SK-N-MC (cell line): ENCODE data around the gene PANK1.

Source experiments
- EZH2 ChIP-seq: fragments of 200-600 bp; sonication (generic); IDR thresholded peaks from one replicate; pipeline ENCODE4 v1.6.1; 2017; ENCODE audit warnings: antibody characterized with exemption
- POLR2AphosphoS5 ChIP-seq: IDR thresholded peaks from 2 replicates; pipeline ENCODE4 v1.6.1; 2012; ENCODE audit warnings: mild to moderate bottlenecking, low read depth, low read length, borderline replicate concordance

DNA sequence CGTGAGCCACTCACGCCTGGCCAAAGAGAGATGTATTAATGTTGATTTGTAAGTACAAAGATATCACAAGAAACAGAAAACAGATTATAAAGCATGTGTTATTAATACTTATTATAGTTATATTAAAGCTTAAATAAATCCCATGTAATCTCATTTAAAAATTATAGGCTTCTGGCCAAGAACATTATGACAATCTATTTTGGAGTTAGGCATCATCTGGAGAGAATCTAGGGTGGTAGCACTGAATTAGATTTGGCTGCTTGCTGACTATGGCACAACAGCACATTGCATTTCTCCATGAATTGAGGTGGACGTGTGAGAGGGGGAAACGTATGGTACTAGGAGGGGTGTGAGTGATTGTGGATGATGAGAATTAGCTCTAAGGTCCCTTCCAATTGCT, 92.8 kb downstream of the PANK1 start:
- TF ChIP-seq POLR2AphosphoS5 = no peak
- no peak for TF ChIP-seq EZH2
